Measurements from ENCODE around the gene NLRP9. TPM values are rescaled to one million over a fixed set of nuclear protein-coding genes. Genes with fewer than 3 reads are reported as not detected.

Gene NLRP9
- total and polyA plus RNA-seq, 2 experiments from 2014 or later = not detected

GRCh38 chr19:55666343-55667005 is 71.7 kb downstream of the NLRP9 start:
- no peak for DNase-seq (ENCODE audit: low spot score)
- no peaks in the 10 kb centered on the region for H3K9me2 ChIP-seq (replicated peaks; ENCODE audit: insufficient read depth)
- peaks cover 78% of the 10 kb centered on the region for H4K20me1 ChIP-seq (ENCODE audit: insufficient read depth, poor library complexity, severe bottlenecking)
- 94% methylated on average over 12 of the region's 12 CpGs for WGBS (ENCODE audit: low lambda C conversion rate, missing lambda C conversion rate)
- H3K4me3 ChIP-seq = no peak overlapping the region
- H2AFZ ChIP-seq = no peak overlapping the region
- H3K4me2 ChIP-seq = no peak overlapping the region
- peaks cover 5% of the 10 kb centered on the region for H3K36me3 ChIP-seq (replicated peaks; ENCODE audit: insufficient read depth, low read depth)
- H3K9me3 ChIP-seq (ENCODE audit: low read depth) = no peaks in the 10 kb centered on the region
- peaks cover 15% of the 10 kb centered on the region for H3K4me1 ChIP-seq (ENCODE audit: insufficient read depth)
- no peaks in the 10 kb centered on the region for H3K27me3 ChIP-seq
- peak overlapping the region; percentile 65 for H3K27ac ChIP-seq
- H3K79me2 ChIP-seq = peaks cover 86% of the 10 kb centered on the region
- no peak for TF ChIP-seq CTCF (IDR thresholded peaks at IDR 0.05; ENCODE audit: poor library complexity)
- TF ChIP-seq EZH2phosphoT487 (IDR thresholded peaks at IDR 0.05; ENCODE audit: low read depth, severe bottlenecking, unreplicated experiment) = no peak
- no peak for TF ChIP-seq EZH2 (IDR thresholded peaks at IDR 0.05; ENCODE audit: borderline replicate concordance)

- Histone ChIP-seq H3K36me3 (replicated peaks; ENCODE audit: insufficient read depth, low read depth) (peaks cover 5% of the 10 kb centered on the region), H3K9me3 (ENCODE audit: low read depth) (no peaks in the 10 kb centered on the region), H3K79me2 (peaks cover 88% of the 10 kb centered on the region), H3K4me1 (ENCODE audit: insufficient read depth) (peaks cover 15% of the 10 kb centered on the region), H3K4me2 (no peak overlapping the region), H3K27ac (no peak overlapping the region), H2AFZ (no peak overlapping the region), H3K9me2 (replicated peaks; ENCODE audit: insufficient read depth) (no peaks in the 10 kb centered on the region), H4K20me1 (ENCODE audit: insufficient read depth, poor library complexity, severe bottlenecking) (peaks cover 73% of the 10 kb centered on the region), H3K27me3 (no peaks in the 10 kb centered on the region), H3K4me3 (no peak overlapping the region)
- no peak for DNase-seq (ENCODE audit: low spot score)
- 97% methylated on average over 19 of the region's 20 CpGs for WGBS (ENCODE audit: low lambda C conversion rate, missing lambda C conversion rate)
- TF ChIP-seq EZH2phosphoT487 (IDR thresholded peaks at IDR 0.05; ENCODE audit: low read depth, severe bottlenecking, unreplicated experiment) (no peak), CTCF (IDR thresholded peaks at IDR 0.05; ENCODE audit: poor library complexity) (no peak), EZH2 (IDR thresholded peaks at IDR 0.05; ENCODE audit: borderline replicate concordance) (no peak)
Measured at GRCh38 chr19:55663846-55664536, 74.2 kb downstream of the NLRP9 start.

- Histone ChIP-seq H4K20me1 (ENCODE audit: insufficient read depth, poor library complexity, severe bottlenecking) (peaks cover 77% of the 10 kb centered on the region), H3K36me3 (replicated peaks; ENCODE audit: insufficient read depth, low read depth) (peaks cover 5% of the 10 kb centered on the region), H3K4me3 (no peak overlapping the region), H3K4me1 (ENCODE audit: insufficient read depth) (peaks cover 18% of the 10 kb centered on the region), H3K9me2 (replicated peaks; ENCODE audit: insufficient read depth) (no peaks in the 10 kb centered on the region), H3K27ac (no peak overlapping the region), H3K9me3 (ENCODE audit: low read depth) (no peaks in the 10 kb centered on the region), H2AFZ (no peak overlapping the region), H3K27me3 (no peaks in the 10 kb centered on the region), H3K4me2 (no peak overlapping the region), H3K79me2 (peaks cover 90% of the 10 kb centered on the region)
- 91% methylated on average over 5 of the region's 7 CpGs for WGBS (ENCODE audit: low lambda C conversion rate, missing lambda C conversion rate)
- no peak for DNase-seq (ENCODE audit: low spot score)
- no peak for TF ChIP-seq EZH2phosphoT487 (IDR thresholded peaks at IDR 0.05; ENCODE audit: low read depth, severe bottlenecking, unreplicated experiment)
- no peak for TF ChIP-seq CTCF (IDR thresholded peaks at IDR 0.05; ENCODE audit: poor library complexity)
- TF ChIP-seq EZH2 (IDR thresholded peaks at IDR 0.05; ENCODE audit: borderline replicate concordance) = no peak
Measured at GRCh38 chr19:55661826-55662225, 76.4 kb downstream of the NLRP9 start.
